ENCODE data around the gene STAT3. TPM values are rescaled to one million over a fixed set of nuclear protein-coding genes. Genes with fewer than 3 reads are reported as not detected.

Gene STAT3
- total and polyA plus RNA-seq, 2 of the 13 experiments (the other 11 are each of a cell fraction or from before 2014, with no cell fraction given) = 61.8 to 62.4 TPM

- TF ChIP-seq POGK (CRISPR knock-in tag; conservative IDR thresholded peaks at IDR 0.05) = peak; percentile 69
- TF ChIP-seq JDP2 (CRISPR knock-in tag; IDR thresholded peaks at IDR 0.05; ENCODE audit: borderline replicate concordance) = no peak
- TF ChIP-seq ZBTB1 (CRISPR knock-in tag; IDR thresholded peaks at IDR 0.05; ENCODE audit: borderline replicate concordance) = no peak
- TF ChIP-seq ZNF362 (CRISPR knock-in tag; IDR thresholded peaks at IDR 0.05; ENCODE audit: borderline replicate concordance) = peak; percentile 55; the same call in 1 of the 2 replicates
- TF ChIP-seq, protein P1, sequence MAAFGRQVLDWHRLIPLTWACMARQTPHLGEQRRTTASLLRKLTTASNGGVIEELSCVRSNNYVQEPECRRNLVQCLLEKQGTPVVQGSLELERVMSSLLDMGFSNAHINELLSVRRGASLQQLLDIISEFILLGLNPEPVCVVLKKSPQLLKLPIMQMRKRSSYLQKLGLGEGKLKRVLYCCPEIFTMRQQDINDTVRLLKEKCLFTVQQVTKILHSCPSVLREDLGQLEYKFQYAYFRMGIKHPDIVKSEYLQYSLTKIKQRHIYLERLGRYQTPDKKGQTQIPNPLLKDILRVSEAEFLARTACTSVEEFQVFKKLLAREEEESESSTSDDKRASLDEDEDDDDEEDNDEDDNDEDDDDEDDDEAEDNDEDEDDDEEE (CRISPR knock-in tag; IDR thresholded peaks at IDR 0.05) = no peak; the same call in 1 of the 2 replicates
- TF ChIP-seq, protein P2, sequence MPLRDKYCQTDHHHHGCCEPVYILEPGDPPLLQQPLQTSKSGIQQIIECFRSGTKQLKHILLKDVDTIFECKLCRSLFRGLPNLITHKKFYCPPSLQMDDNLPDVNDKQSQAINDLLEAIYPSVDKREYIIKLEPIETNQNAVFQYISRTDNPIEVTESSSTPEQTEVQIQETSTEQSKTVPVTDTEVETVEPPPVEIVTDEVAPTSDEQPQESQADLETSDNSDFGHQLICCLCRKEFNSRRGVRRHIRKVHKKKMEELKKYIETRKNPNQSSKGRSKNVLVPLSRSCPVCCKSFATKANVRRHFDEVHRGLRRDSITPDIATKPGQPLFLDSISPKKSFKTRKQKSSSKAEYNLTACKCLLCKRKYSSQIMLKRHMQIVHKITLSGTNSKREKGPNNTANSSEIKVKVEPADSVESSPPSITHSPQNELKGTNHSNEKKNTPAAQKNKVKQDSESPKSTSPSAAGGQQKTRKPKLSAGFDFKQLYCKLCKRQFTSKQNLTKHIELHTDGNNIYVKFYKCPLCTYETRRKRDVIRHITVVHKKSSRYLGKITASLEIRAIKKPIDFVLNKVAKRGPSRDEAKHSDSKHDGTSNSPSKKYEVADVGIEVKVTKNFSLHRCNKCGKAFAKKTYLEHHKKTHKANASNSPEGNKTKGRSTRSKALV (CRISPR knock-in tag; IDR thresholded peaks at IDR 0.05) = no peak; the same call in 1 of the 2 replicates
- peak; percentile 72; the same call in 1 of the 2 replicates for TF ChIP-seq ZNF619 (CRISPR knock-in tag; IDR thresholded peaks at IDR 0.05)
- TF ChIP-seq TRIM24 (CRISPR knock-in tag; IDR thresholded peaks at IDR 0.05) = no peak
- TF ChIP-seq ZNF282 (IDR thresholded peaks at IDR 0.05; ENCODE audit: partially characterized antibody) = no peak
- no peak for TF ChIP-seq MTA3 (CRISPR knock-in tag; IDR thresholded peaks at IDR 0.05)
- TF ChIP-seq FOSL2 (CRISPR knock-in tag; IDR thresholded peaks at IDR 0.05) = peak; percentile 50; the same call in 1 of the 2 replicates
- peak; percentile 1; the same call in 1 of the 2 replicates for TF ChIP-seq THAP11 (CRISPR knock-in tag; IDR thresholded peaks at IDR 0.05)
- 0 out of 2 replicates have a peak, but pooled peaks have one; percentile 48 for TF ChIP-seq ZNF512B (CRISPR knock-in tag; IDR thresholded peaks at IDR 0.05; ENCODE audit: borderline replicate concordance)
- 0 out of 2 replicates have a peak, but pooled peaks have one; percentile 71 for TF ChIP-seq ZNF224 (CRISPR knock-in tag; IDR thresholded peaks at IDR 0.05)
- TF ChIP-seq MZF1 (CRISPR knock-in tag; IDR thresholded peaks at IDR 0.05; ENCODE audit: borderline replicate concordance) = no peak; the same call in 1 of the 2 replicates
- peak; percentile 87 for TF ChIP-seq MTA1 (CRISPR knock-in tag; IDR thresholded peaks at IDR 0.05; ENCODE audit: borderline replicate concordance)
- TF ChIP-seq ZNF629 (CRISPR knock-in tag; conservative IDR thresholded peaks at IDR 0.05) = 0 out of 2 replicates have a peak, but pooled peaks have one; percentile 3
- peak; percentile 82; the same call in 1 of the 2 replicates for TF ChIP-seq SPEN (CRISPR knock-in tag; IDR thresholded peaks at IDR 0.05; ENCODE audit: low read depth)
- peak; percentile 18; the same call in 1 of the 2 replicates for TF ChIP-seq CAMTA2 (CRISPR knock-in tag; IDR thresholded peaks at IDR 0.05; ENCODE audit: borderline replicate concordance)
These were observed 75.7 kb downstream of the STAT3 start (continued) for GRCh38 chr17:42312285-42313130.
